ENCODE measurements around the gene APOO.

APOO gene

DNA sequence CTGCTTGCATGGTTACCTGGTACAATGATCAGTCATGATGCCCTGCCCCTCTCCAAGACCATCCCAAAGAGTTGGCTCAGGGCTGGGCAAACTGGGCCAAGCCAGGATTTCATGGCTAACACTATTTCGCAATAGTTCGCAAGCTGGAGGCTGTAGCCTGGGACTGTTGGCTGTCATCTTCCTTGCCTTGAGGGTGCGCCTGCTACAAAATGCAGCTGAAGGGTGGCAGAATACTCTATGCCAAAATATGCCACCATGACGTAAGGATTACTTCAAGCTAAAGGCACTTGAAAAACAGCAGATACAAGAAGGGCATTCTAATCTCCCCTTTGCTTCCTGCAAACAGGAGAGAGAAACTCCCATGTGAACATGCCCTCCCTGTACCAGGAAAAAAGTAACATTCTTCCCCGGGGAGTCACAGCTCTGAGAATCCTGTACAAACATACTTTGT, 103.8 kb downstream of the APOO start:
- no peaks in the 10 kb centered on the region for H3K9me3 ChIP-seq (ENCODE audit: control insufficient read depth, insufficient read depth, low read depth, low read length)
- H3K9ac ChIP-seq (ENCODE audit: low read length) = no peak overlapping the region
- H3K36me3 ChIP-seq (ENCODE audit: control insufficient read depth, insufficient read depth, low read length) = no peaks in the 10 kb centered on the region
- H3K27me3 ChIP-seq (ENCODE audit: control insufficient read depth, insufficient read depth, low read length) = no peaks in the 10 kb centered on the region
- H3K4me3 ChIP-seq (ENCODE audit: low read depth, low read length) = no peak overlapping the region
- no peak overlapping the region for H3K27ac ChIP-seq (ENCODE audit: low read depth, low read length)
- peaks cover 18% of the 10 kb centered on the region for H3K4me1 ChIP-seq (ENCODE audit: control insufficient read depth, insufficient read depth, low read length)

DNA sequence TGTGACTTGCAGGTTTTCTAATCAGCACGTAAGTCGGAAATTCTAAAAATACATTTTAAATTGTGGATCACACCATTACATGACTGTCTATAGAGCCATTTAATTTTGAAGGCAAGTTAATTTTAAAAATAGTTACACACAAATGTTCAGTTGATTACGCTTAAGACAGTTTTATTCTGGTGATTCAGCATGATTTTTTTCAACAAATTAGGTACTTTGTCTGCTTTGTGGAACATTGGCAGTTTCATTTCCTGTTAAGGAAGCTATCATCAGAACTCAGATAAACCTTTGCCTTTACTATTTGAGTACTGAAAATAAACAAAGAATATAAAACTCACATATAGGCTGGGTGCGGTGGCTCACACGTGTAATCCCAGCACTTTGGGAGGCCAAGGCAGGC, 105.3 kb downstream of the APOO start:
- Histone ChIP-seq H3K4me3 (ENCODE audit: low read depth, low read length) (no peak overlapping the region), H3K9ac (ENCODE audit: low read length) (no peak overlapping the region), H3K36me3 (ENCODE audit: control insufficient read depth, insufficient read depth, low read length) (no peaks in the 10 kb centered on the region), H3K4me1 (ENCODE audit: control insufficient read depth, insufficient read depth, low read length) (peaks cover 16% of the 10 kb centered on the region), H3K27ac (ENCODE audit: low read depth, low read length) (no peak overlapping the region), H3K9me3 (ENCODE audit: control insufficient read depth, insufficient read depth, low read depth, low read length) (no peaks in the 10 kb centered on the region), H3K27me3 (ENCODE audit: control insufficient read depth, insufficient read depth, low read length) (no peaks in the 10 kb centered on the region)

DNA sequence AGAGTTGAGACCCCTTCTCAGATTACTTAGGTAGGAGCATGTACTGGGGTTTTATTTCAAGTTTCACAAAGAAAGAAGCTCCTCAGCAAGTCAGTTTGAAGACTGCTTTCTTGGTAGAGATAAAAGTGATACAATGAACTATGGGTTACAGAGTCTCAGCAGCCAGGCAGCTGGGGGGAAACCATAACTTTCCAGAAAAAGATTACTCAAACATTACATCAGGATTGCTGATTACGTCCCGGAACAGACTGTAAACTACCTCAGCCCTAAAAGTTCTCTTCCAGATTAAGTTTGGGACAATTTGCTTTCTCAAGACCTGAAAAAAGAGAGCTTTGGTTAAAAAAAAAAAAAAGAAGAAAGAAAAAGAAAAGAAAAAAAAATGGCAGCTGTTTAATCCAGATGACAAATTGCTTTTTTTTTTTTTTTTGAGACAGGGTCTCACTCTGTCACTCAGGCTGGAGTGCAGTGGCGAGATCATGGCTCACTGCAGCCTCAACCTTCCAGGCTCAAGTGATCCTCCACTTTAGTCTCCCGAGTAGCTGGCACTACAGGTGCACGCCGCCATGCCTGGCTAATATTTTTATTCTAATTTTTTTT, 108.2 kb downstream of the APOO start:
- no peak overlapping the region for H3K27ac ChIP-seq (ENCODE audit: low read depth, low read length)
- no peaks in the 10 kb centered on the region for H3K36me3 ChIP-seq (ENCODE audit: control insufficient read depth, insufficient read depth, low read length)
- H3K9ac ChIP-seq (ENCODE audit: low read length) = no peak overlapping the region
- no peaks in the 10 kb centered on the region for H3K9me3 ChIP-seq (ENCODE audit: control insufficient read depth, insufficient read depth, low read depth, low read length)
- no peak overlapping the region for H3K4me3 ChIP-seq (ENCODE audit: low read depth, low read length)
- no peaks in the 10 kb centered on the region for H3K27me3 ChIP-seq (ENCODE audit: control insufficient read depth, insufficient read depth, low read length)
- peaks cover 15% of the 10 kb centered on the region; the same call in 1 of the 2 replicates for H3K4me1 ChIP-seq (ENCODE audit: control insufficient read depth, insufficient read depth, low read length)

DNA sequence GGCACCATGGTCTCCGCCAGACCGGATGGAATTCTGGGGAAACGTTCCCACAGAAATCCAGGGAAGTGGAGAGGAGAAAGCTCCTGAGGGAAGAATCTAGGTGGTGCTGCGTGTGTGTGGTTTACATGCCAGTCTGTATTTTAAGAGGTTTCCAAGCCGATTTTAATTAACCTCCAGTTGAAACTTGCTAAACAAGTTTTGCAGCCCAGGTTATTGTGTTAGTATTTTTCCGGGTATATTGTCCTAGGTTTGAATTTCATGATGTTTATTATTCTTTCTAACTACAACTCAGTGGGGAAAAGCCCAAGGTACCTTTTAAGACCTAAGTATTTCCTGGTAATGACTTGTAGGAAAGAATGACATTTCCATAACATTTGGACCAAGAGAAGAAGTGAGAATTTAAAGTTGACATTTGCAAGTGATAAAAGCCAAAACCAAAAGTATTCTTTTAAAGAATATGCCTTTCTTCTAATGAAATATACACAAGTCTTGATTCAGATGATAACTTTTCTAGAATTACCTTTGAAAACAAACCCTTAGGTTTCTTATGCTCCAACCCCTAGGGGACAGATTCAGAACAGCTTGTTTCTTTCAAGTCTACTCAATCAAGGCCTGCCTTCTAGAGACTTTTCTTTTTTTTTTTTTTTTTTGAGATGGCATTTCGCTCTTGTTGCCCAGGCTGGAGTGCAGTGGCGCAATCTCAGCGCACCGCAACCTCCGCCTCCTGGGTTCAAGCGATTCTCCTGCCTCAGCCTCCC, 110.2 kb downstream of the APOO start:
- Histone ChIP-seq H3K27ac (ENCODE audit: low read depth, low read length) (no peak overlapping the region), H3K27me3 (ENCODE audit: control insufficient read depth, insufficient read depth, low read length) (no peaks in the 10 kb centered on the region), H3K4me1 (ENCODE audit: control insufficient read depth, insufficient read depth, low read length) (peaks cover 6% of the 10 kb centered on the region; the same call in 1 of the 2 replicates), H3K9me3 (ENCODE audit: control insufficient read depth, insufficient read depth, low read depth, low read length) (no peaks in the 10 kb centered on the region), H3K9ac (ENCODE audit: low read length) (no peak overlapping the region), H3K4me3 (ENCODE audit: low read depth, low read length) (no peak overlapping the region), H3K36me3 (ENCODE audit: control insufficient read depth, insufficient read depth, low read length) (no peaks in the 10 kb centered on the region)

DNA sequence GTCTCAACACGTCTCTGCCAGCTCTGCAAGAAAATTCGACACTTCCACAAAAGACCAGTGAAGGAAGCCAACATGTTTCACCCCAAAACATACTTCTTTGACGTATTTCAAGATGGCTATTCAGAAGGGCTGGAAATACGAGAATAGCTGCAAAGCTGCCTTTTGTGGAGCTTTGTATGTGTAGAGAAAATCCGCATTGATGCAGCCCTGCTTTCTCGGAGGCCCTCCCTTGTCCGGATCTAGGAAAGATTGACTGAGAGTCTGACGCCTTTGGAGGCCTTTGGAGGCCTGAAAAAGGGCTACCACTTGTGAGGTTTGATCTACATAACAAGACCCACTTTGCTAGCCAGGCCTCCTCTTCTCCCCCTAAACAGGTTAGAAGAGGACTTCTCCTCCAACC, 112.5 kb downstream of the APOO start:
- Histone ChIP-seq H3K4me1 (ENCODE audit: control insufficient read depth, insufficient read depth, low read length) (peaks cover 6% of the 10 kb centered on the region; the same call in 1 of the 2 replicates), H3K36me3 (ENCODE audit: control insufficient read depth, insufficient read depth, low read length) (no peaks in the 10 kb centered on the region), H3K4me3 (ENCODE audit: low read depth, low read length) (no peak overlapping the region), H3K9me3 (ENCODE audit: control insufficient read depth, insufficient read depth, low read depth, low read length) (no peaks in the 10 kb centered on the region), H3K9ac (ENCODE audit: low read length) (no peak overlapping the region), H3K27me3 (ENCODE audit: control insufficient read depth, insufficient read depth, low read length) (no peaks in the 10 kb centered on the region), H3K27ac (ENCODE audit: low read depth, low read length) (no peak overlapping the region)

DNA sequence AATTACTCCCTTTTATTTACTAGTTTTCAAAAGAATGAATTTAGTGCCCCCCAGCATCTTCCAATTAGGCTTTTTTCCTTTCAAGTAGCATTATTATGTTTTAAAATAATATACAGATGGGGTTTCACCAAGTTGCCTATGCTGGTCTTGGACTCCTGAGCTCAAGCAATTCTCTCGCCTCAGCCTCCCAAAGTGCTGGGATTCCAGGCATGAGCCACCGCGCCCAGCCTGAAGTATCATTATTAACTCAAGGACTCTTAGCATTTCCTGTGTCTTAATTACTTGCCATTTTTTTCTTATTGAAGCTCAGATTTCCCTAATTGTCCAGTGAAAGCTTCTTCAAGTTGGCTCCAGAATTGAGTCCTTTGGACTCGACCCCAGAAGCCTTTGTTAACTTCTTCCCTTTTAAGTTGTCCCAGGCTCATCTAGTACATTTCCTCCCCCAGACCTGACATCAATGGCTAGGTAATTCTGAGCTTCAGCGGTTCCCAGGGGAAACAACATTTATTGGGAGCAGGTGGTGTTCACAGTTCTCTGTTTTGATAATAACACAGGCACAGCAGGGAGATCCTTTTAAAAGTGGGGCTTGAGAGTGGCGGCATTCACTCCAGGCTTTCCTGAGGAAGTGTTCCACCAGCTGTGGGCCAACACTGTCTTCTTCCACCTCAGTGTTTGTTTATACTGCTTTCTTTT, 114.7 kb downstream of the APOO start:
- H3K36me3 ChIP-seq (ENCODE audit: control insufficient read depth, insufficient read depth, low read length) = no peaks in the 10 kb centered on the region
- H3K4me3 ChIP-seq (ENCODE audit: low read depth, low read length) = no peak overlapping the region
- H3K9me3 ChIP-seq (ENCODE audit: control insufficient read depth, insufficient read depth, low read depth, low read length) = no peaks in the 10 kb centered on the region
- H3K9ac ChIP-seq (ENCODE audit: low read length) = no peak overlapping the region
- H3K27me3 ChIP-seq (ENCODE audit: control insufficient read depth, insufficient read depth, low read length) = no peaks in the 10 kb centered on the region
- H3K4me1 ChIP-seq (ENCODE audit: control insufficient read depth, insufficient read depth, low read length) = peaks cover 14% of the 10 kb centered on the region
- no peak overlapping the region for H3K27ac ChIP-seq (ENCODE audit: low read depth, low read length)

DNA sequence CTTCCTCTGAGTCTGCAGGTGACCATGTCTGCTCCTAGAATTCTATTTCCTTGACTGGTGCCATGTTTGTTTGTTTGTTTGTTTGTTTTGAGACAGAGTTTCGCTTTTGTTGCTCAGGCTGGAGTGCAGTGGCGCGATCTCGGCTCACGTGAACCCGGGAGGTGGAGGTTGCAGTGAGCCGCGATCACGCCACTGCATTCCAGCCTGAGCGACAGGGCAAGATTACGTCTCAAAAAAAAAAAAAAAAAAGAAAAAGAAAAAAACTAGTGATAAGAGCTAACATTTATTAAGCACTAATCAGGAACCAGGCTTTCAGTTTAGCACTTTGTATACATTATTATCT, 117.6 kb downstream of the APOO start:
- Histone ChIP-seq H3K27me3 (ENCODE audit: control insufficient read depth, insufficient read depth, low read length) (no peaks in the 10 kb centered on the region), H3K4me3 (ENCODE audit: low read depth, low read length) (no peak overlapping the region), H3K9me3 (ENCODE audit: control insufficient read depth, insufficient read depth, low read depth, low read length) (no peaks in the 10 kb centered on the region), H3K4me1 (ENCODE audit: control insufficient read depth, insufficient read depth, low read length) (peaks cover 9% of the 10 kb centered on the region), H3K36me3 (ENCODE audit: control insufficient read depth, insufficient read depth, low read length) (peaks cover 14% of the 10 kb centered on the region), H3K27ac (ENCODE audit: low read depth, low read length) (no peak overlapping the region), H3K9ac (ENCODE audit: low read length) (no peak overlapping the region)

DNA sequence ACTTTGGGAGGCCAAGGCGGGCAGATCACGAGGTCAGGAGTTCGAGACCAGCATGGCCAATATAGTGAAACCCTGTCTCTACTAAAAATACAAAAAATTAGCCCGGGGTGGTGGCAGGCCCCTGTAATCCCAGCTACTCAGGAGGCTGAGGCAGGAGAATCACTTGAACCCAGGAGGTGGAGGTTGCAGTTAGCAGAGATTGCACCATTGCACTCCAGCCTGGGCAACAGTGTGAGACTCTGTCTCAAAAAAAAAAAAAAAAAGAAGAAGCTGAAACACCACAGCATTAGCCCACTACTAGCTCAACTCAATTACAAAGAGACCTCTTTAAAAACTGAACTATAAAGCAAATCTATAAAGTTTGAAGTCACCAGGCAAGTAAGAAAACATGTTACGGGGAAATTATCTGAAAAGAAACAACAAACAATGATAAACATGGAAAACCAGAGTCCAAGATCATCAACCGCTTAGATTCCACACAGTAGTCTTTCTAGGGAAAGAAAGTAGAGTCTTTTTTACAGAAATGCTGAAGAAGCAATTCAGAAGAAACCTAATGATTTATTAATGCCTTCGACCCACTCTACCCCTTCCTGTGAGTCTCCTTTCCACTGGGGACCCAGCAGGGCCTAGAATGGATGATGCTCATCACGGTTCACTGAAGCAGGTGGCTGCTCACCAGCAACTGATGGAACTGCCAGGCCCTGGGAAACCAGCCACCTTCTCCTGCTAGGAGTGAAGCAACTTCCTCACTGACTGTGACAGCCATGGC, 118.2 kb downstream of the APOO start:
- Histone ChIP-seq H3K9ac (ENCODE audit: low read length) (no peak overlapping the region), H3K4me1 (ENCODE audit: control insufficient read depth, insufficient read depth, low read length) (peaks cover 11% of the 10 kb centered on the region), H3K36me3 (ENCODE audit: control insufficient read depth, insufficient read depth, low read length) (peaks cover 20% of the 10 kb centered on the region), H3K27ac (ENCODE audit: low read depth, low read length) (no peak overlapping the region), H3K27me3 (ENCODE audit: control insufficient read depth, insufficient read depth, low read length) (no peaks in the 10 kb centered on the region), H3K4me3 (ENCODE audit: low read depth, low read length) (no peak overlapping the region), H3K9me3 (ENCODE audit: control insufficient read depth, insufficient read depth, low read depth, low read length) (no peaks in the 10 kb centered on the region)

DNA sequence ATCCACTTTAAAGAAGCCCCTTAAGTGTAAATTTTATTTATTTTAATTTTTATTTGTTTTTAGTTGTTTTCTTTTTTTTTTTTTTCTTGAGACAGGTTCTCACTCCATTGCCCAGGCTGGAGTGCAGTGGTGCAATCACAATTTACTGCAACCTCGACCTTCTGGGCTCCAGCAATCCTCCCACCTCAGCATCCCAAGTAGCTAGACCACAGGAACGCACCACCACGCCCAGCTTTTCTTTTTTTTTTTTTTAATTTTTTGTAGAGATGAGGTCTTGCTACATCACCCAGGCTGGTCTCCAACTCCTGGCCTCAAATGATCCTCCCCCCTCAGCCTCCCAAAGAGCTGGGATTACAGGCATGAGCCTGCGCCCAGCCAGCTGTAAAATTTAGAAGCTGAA, 118.8 kb downstream of the APOO start:
- peaks cover 13% of the 10 kb centered on the region for H3K4me1 ChIP-seq (ENCODE audit: control insufficient read depth, insufficient read depth, low read length)
- H3K9ac ChIP-seq (ENCODE audit: low read length) = no peak overlapping the region
- H3K36me3 ChIP-seq (ENCODE audit: control insufficient read depth, insufficient read depth, low read length) = peaks cover 20% of the 10 kb centered on the region
- no peaks in the 10 kb centered on the region for H3K9me3 ChIP-seq (ENCODE audit: control insufficient read depth, insufficient read depth, low read depth, low read length)
- no peak overlapping the region for H3K27ac ChIP-seq (ENCODE audit: low read depth, low read length)
- no peaks in the 10 kb centered on the region for H3K27me3 ChIP-seq (ENCODE audit: control insufficient read depth, insufficient read depth, low read length)
- no peak overlapping the region for H3K4me3 ChIP-seq (ENCODE audit: low read depth, low read length)

DNA sequence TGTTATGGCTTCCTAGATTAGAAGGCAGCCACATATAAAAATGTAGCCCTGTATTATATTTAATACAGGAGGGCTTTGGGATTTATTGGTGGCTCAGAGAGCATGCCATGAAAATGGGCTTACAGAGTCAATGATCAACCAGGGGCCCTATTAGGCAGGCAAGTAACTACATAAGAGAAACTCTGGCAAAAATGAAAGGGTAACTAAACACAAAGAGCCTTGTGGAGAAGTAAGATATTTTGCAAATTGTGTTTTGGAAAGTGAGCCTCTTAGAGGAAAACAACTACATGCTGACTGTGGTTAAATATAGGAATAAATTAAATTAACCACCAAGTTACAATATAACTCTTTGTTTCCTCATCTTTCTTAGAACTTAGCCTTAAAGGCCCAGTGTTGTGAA, 119.2 kb downstream of the APOO start:
- Histone ChIP-seq H3K36me3 (ENCODE audit: control insufficient read depth, insufficient read depth, low read length) (peaks cover 20% of the 10 kb centered on the region), H3K4me1 (ENCODE audit: control insufficient read depth, insufficient read depth, low read length) (peaks cover 13% of the 10 kb centered on the region), H3K9me3 (ENCODE audit: control insufficient read depth, insufficient read depth, low read depth, low read length) (no peaks in the 10 kb centered on the region), H3K27ac (ENCODE audit: low read depth, low read length) (no peak overlapping the region), H3K9ac (ENCODE audit: low read length) (no peak overlapping the region), H3K4me3 (ENCODE audit: low read depth, low read length) (no peak overlapping the region), H3K27me3 (ENCODE audit: control insufficient read depth, insufficient read depth, low read length) (no peaks in the 10 kb centered on the region)

DNA sequence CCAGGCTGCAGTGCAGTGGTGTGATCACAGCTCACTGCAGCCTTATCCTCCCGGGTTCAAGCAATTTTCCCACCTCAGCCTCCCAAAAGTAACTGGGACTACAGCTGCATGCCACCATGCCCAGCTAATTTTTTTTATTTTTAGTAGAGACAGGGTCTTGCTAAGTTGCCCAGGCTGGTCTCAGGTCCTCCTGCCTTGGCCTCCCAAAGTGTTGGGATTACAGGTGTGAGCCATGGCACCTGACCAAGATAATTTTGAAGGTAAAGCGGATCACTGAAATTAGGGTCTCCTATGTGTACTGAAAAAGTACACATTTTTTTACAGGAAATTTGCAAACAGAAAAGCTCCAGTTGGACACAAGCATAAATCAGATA, 120.0 kb downstream of the APOO start:
- H3K27me3 ChIP-seq (ENCODE audit: control insufficient read depth, insufficient read depth, low read length) = no peaks in the 10 kb centered on the region
- no peaks in the 10 kb centered on the region for H3K9me3 ChIP-seq (ENCODE audit: control insufficient read depth, insufficient read depth, low read depth, low read length)
- no peak overlapping the region for H3K4me3 ChIP-seq (ENCODE audit: low read depth, low read length)
- no peak overlapping the region for H3K27ac ChIP-seq (ENCODE audit: low read depth, low read length)
- H3K36me3 ChIP-seq (ENCODE audit: control insufficient read depth, insufficient read depth, low read length) = peaks cover 20% of the 10 kb centered on the region
- H3K9ac ChIP-seq (ENCODE audit: low read length) = no peak overlapping the region
- peaks cover 13% of the 10 kb centered on the region for H3K4me1 ChIP-seq (ENCODE audit: control insufficient read depth, insufficient read depth, low read length)
